CD1c-positive myeloid dendritic cell (primary cell): ENCODE results near the gene HTR3D.
"Not testable (repeated sequence)": the region's sequence is repeated elsewhere in the genome, so short reads cannot be mapped to it uniquely, and the experiment has no call there.

ENCODE experiments used
- DNase-seq: peaks from one replicate; pipeline ENCODE4 v3.0.0-alpha.2; 2016; ENCODE audit errors: extremely low spot score

Gene HTR3D

DNA sequence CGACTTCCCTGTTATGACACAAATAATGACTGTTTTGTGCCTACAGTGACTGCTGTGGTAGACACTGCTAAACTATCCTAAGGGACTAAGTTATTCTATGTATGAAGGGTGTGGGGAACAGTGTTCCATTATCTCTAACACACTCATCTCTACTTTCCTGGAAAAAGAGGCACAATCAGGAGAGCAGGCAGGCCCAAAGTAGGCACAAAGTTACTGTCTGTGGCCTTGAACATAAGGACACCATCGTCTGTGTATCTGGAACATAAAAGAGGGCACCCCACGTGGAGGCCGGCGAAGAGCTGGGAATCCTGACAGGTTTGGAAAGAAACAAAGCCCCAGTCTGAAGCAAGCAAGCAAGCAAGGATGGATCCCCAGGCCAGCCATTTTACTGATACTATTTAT, 15.4 kb upstream of the HTR3D start:
- no peak for DNase-seq

DNA sequence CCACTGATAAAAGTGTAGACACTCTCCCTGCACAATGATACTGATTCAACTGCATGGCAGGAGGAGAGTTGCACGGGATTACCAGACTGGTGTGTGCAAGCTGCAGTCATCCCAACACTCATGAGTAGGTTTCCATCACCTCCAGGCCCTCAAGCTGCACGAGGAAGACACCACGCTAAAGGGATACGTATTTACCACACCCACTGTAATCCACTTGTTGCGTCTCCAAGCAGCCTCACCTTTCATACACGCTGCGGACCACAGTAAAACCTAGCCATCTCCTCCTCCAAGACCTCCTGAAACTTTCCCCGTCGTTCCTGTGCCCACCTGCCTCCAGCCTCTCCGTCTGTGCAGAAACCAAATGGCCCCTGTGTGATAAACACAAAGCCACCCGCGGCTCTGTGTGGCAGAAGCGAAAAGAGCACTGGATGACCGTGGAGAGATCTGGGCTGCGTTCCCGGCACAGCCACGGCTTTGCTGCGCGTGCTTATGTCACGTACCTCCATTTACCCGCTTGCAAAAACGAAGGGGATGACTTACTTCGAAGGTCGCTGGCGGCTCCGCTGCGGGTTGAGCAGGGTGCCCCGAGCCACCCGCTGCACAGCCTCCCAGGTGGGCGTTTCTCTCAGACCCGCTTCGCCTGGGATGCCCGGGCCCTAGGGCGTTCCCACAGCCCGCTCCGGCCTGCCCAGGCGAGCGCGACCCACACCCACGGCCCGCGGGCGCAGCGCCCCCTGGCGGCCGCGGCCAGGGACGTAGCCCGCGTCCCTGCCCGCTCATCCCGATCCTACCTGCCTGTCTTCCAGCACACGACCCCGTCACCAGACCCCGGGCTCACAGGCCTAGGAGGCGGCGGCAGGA, 14.5 kb upstream of the HTR3D start:
- peak; percentile 77 for DNase-seq

DNA sequence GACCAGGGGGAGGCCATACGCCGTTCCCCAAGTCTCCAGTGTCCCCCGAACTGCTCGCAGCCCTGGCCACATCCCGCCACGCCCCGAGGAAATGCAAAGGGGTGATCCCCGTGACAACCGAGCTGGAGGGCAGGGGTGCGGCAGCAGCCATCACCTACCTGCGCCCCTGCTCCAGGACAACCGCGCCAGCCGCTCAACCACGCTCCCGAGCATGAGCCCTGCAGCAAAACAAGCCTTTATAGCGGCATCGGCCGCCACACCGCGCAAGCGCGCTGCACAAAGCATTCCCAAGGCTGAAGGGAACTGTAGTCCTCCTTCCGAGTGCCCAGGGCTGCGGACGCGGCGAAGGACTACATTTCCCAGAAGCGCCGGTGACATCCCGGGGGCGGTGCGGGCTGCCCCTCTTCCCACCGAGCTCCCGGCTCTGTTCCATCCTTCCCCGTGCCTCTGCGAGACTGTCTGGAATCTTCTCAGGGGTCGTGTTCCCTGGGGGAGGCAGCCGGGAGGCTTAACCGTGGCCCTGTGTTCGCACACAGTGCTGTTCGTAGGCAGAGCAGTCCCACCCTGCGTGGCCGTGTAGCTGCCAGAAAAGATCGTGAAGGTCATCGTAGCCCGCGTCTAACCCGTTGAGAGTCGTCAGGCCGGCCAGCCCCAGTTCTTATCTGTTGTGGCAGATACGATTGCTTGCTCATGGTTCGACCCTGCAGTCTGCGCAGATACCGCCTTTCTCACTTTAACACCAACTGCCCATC, 13.7 kb upstream of the HTR3D start, which contains the start of gene ABCC5:
Gene ABCC5 (minus strand): TSS at position 213 of the 752 bp plus-strand sequence. CDS start 3,492 bp downstream, outside the sequence.
- DNase-seq, result peak; percentile 94

DNA sequence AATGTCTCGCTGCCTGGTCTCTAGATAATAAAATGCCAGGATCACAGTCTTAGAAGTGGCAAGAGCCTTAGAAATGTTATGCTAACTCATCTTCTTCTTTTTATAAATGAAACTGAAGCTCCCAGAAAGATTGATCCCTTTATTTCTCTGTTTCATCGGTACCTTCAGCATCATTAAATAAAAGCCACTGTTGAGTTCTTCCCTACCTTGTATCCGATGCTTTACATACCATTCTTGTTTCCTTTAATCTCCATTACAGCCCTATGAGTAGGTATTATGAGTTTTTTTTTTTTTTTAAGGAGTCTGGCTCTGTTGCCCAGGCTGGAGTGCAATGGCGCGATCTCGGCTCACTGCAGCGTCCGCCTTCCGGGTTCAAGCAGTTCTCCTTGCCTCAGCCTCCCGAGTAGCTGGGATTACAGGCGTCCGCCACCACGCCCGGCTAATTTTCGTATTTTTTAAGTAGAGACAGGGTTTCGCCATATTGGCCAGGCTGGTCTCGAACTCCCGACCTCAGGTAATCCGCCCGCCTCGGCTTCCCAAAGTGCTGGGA, 13.0 kb upstream of the HTR3D start:
- no peak for DNase-seq

DNA sequence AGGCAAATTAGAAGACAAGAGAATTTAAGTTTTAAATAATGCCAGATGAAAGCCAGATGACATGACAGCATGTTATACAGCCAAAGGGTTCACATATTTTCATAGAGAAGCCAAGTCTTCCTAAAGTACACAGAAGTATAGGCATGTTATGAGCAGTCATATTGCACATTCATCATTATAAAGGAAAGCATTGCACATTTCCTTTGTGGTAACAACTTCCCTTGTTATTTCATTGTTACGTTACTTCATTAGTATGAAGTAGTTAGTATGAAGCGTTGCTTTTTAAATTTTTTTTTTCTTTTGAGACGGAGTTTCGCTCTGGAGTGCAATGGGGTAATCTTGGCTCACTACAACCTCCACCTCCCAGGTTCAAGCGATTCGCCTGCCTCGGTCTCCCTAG, 9.2 kb upstream of the HTR3D start:
- peak; percentile 47 for DNase-seq

DNA sequence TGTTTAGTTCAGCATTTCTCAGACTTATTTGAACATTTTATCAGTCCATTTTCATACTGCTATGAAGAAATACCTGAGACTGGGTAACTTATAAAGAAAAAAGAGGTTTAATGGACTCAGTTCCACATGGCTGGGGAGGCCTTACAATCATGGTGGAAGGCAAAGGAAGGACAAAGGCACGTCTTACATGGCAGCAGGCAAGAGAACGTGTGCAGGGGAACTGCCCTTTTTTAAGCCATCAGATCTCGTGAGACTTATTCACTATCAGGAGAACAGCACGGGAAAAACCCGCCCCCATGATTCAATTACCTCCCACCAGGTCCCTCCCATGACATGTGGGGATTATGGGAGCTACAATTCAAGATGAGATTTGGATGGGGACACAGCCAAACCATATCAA, 6.3 kb upstream of the HTR3D start:
- not testable (repeated sequence) for DNase-seq

DNA sequence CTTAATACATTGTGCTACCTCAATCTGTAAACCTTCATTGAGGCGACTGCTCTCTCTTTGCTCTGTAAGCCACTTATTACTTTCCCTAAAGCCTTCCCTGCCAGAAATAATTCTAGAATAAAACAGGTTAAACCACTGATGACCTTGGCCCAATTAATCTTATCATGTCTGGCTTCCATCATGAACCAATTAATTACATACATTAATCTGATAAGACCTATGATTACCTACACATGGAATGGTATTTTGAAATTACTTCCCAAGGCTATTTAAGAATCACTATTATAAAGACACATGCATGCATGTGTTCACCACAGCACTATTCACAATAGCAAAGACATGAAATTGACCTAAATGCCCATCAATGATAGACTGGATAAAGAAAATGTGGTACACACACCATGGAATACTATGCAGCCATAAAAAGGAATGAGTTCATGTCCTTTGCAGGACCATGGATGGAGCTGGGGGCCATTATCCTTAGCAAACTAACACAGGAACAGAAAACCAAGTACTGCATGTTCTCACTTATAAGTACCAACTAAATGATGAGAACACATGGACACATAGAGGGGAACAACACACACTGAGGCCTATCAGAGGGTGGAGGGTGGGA, 3.2 kb upstream of the HTR3D start:
- DNase-seq, result not testable (repeated sequence)

DNA sequence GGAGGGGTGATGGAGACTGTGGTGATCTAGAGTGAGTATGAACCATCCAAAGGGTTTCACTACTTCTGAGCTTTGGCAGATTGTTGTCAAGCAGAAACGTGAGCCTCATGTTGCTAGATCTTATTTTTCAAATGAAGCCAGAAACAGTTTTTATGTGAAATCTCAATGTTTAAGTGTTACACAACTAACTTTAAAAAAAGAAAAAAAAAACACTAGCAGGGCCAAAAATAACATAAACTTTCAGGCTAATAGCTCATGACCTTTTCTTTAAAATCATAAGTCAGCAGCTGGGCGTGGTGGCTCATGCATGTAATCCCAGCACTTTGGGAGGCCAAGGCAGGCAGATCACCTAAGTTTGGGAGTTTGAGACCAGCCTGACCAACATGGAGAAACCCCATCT, 2.1 kb upstream of the HTR3D start:
- DNase-seq, result no peak

DNA sequence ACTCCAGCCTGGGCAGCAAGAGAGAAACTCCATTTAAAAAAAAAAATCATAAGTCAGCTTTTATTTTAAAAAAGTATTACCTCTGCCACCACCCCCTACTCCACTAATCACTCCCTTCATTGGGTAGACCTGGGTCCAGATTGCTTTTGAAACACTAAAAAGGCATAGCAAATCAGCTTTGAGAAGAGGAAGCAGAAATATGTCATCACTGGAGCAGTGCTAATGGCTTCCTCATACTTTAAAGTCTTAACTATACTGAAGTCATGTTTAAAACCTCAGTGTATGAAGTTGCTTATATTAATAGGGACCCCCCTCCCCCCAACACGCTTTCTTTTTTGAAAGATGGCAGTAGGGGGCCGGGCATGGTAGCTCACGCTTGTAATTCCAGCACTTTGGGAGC, 1.0 kb upstream of the HTR3D start:
- peak; percentile 9 for DNase-seq

DNA sequence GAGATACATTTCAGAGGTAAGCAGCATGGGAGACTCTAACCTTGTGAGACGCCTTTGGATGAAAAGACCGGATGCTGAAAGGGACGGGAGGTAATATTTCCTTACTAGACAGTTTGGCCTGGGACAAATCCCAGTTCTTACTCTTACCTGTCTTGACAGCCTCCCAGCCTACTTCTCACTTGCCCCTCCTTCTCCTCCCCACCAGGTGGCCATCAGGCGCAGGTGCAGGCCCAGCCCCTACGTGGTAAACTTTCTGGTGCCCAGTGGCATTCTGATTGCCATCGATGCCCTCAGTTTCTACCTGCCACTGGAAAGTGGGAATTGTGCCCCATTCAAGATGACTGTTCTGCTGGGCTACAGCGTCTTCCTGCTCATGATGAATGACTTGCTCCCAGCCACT, 6.3 kb downstream of the HTR3D start:
- no peak for DNase-seq

DNA sequence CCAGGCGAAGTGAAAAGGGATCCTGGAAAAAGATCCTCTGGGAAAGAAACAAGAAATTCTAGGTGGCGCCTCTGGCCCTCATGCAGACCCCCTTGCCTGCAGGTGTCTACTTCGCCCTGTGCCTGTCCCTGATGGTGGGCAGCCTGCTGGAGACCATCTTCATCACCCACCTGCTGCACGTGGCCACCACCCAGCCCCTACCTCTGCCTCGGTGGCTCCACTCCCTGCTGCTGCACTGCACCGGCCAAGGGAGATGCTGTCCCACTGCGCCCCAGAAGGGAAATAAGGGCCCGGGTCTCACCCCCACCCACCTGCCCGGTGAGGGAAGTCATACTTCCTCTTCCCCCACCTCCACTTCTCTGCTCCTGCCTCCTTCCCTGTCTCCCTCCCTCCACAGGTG, 6.8 kb downstream of the HTR3D start:
- not testable (repeated sequence) for DNase-seq

DNA sequence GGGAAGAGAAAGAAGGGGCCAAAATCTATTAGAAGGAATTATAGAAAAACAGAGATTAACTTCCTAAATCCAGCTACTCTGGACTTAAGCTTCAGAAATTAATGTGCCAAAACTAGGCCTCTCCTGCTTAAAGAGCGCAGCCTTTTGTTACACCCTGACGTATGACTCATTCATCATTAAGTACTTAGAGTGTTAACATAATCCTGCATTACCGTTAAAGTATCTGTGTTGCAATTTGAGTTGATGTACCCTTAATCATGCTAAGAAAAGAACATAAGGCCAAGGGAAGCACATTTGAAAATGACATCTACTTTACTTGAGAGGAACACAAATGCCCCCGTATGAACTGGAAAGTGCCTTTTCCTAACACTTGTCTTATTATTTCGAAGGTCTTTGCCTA, 7.9 kb downstream of the HTR3D start:
- DNase-seq, result no peak

DNA sequence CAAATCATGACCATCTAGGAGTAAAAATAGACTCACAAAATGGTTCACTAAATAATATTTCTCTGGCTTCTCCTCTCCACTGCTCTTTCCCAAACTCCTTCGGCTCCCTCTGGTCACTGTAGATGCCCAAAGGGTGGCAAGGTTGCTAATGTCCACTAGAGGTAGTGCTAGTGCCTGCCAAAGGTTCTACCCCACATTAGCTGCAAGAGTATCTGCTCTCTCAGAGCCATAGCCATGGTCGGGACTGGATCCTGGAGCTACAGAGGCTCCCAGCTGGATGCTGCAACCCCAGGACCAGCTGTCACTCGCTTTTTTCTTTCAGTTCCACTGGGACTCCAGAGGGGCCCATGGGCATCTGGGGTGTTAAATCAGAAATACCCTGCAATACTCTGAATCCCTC, 8.5 kb downstream of the HTR3D start:
- DNase-seq, result no peak

DNA sequence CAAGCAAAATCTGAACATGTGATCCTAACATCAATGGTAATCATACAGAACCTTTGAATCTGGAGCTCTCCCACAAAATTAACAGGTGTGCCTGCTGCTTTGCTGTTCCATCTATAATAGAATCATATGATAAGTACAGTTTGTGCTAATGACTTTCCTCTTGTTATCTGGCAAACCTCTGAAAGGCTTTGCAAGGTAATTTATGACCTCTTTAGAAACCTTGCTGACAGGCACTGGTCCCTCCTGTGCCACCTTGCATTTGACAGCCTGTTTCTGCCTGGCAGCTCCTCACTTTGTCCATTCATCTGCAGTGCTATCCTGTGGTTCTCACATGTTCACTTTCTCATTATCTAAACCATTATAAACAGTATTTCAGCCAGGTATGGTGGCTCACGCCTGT, 11.1 kb downstream of the HTR3D start:
- no peak for DNase-seq

DNA sequence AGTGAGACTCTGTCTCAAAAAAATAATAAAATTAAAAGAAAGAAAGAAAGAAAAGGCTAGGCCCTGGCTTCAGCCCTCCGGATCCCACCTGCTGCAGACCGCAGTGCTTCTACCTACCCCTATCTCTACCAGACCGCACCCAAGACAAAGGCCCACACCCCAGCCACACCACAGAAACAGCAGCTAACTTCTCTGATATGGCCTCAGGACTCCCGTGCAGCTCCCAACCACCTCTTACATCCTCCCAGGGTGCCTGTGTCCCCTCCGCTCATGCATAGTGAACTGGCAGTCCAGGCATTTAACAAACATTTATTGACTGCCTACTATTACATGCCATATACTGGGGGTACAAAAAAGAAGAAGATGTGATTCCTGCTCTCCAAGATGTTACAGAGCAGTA, 14.5 kb downstream of the HTR3D start:
- DNase-seq, result no peak

DNA sequence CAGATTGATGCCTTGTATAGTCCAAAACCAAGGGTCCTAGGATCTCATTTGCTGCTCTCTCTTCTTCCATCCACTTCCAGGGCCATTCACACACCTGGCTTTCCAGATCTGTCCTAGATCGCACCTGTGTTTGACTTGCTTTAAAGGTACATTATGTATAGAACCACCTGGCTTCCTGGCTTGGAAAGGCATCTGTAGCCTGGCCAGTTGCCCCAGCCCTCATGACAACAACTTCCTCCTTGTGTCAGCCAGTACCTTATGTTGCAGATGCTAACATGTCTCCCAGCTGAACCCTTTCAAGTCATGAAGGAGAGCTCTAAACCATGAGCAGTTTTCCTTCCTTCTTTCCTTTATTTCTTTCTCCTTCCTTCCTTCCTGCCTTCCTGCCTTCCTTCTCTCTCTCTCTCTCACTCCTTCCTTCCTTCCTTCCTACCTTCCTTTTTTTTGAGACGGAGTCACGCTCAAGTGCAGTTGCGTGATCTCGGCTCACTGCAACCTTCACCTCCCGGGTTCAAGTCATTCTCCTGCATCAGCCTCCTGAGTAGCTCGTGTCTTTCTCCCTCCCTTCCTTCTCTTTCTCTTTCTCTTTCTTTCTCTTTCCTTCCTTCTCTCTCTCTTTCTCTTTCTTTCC, 18.8 kb downstream of the HTR3D start:
- DNase-seq, result no peak

DNA sequence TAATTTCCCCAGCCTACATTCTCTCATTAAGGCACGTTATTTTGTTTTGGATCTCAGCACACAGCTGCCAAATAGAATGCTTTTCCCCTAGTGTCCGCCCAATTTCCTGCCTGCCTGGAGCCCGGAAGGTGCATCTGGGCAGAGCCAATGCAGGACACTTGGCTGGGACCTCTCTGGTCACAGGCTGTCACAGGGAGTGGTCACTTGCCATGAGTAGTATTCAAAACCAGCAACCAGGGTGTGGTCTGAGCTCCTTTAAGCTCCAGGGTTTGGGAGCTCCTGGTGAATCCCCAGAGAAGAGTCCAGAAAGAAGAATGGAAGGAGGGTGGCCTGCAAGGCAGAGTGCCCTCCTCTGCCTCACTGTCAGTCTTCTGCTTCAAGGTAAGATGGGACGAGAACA, 21.2 kb downstream of the HTR3D start, which contains the start of gene HTR3C:
Gene HTR3C (plus strand): TSS at position 281 of the 400 bp plus-strand sequence. CDS start 34 bp downstream, at position 315.
- no peak for DNase-seq

DNA sequence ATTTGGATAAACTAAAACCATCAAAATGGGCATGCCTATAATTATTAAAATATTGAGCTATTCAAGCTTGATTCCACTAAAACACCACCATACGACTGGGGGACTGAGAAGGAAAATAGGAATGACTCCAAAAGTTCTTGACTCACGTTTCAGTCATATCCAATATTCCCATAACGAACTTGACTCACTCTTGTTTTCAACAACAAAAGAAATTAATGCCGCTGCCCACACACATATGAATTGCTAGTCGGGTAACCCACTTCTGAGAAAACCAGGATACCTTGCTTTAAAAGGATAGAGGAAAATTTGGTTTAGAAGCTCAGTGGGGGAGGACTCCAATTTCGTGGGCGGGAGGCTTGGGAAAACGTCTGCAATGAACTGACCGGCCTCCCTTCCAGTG, 26.5 kb downstream of the HTR3D start:
- DNase-seq, result no peak

DNA sequence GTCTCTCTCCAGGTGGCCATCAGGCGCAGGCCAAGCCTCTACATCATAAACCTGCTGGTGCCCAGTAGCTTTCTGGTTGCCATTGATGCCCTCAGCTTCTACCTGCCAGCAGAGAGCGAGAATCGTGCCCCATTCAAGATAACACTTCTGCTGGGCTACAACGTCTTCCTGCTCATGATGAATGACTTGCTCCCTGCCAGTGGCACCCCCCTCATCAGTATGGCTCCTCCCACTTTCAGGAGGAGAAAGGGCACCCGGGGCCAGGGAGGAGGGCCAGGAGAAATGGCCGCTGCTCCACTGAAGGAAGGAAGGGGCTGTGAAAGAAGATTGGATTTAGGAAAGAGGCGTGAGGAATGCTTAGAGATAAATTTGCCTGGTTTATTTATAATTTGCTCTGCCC, 27.9 kb downstream of the HTR3D start:
- no peak for DNase-seq

DNA sequence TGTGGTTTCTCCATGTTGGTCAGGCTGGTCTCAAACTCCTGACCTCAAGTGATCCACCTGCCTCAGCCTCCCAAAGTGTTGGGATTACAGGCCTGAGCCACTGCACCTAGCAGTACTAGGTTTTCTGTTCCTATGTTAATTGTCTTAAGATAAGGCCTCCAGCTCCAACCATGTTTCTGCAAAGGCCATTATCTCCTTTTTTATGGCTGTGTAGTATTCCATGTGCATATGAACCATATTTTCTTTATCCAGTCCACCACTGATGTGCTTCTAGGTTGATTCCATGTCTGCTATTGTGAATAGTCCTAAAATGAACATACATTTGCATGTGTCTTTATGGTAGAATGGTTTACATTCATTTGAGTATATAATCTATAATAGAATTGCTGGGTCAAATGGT, 31.1 kb downstream of the HTR3D start:
- DNase-seq, result no peak

DNA sequence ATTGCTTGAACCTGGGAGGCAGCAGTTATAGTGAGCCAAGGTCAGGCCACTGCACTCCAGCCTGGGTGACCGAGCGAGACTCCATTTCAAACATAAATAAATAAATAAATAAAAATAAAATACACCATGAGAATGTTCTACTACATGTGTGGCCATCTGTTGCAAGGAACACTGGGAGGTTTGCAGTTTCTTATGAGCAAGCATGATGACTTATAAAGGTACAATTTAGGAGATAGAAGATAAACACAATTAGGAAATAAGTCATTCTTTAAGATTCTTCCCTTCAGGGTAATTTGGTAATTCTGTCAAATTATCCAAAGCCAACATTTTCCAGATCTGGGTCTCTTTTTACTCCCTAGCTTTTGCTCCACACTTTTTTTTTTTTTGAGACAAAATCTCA, 34.7 kb downstream of the HTR3D start:
- no peak for DNase-seq

DNA sequence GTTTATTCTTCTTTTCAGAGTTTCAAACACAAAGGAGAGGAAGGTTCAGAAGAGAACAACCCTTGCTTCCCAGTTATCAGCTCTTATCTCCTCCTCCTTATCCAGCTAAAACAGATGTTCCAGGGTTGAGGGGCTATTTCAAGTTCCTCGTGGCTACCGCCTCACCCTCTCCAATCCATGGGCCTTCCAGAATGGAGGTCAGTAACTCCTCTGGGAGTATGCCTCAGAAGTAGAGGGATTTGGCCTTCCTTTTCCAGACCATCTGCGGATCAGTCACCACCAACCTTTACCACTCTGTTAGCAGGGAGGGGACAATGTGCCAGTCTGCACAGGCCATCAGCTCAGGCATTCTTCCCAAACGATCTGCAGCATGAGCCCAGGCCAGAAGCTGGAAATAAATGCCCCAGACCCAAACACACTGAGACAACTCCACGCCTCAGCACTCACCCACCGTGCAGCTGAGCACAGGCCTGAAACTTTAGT, 36.1 kb downstream of the HTR3D start:
- DNase-seq, result no peak
